Neural progenitor cell (in vitro differentiated cells): ENCODE data around the gene PGM2.

ENCODE experiments used
- CTCF ChIP-seq: fragments of 200-600 bp; sonication (generic); IDR thresholded peaks from 2 replicates; pipeline ENCODE4 v1.5.1; 2017; ENCODE audit warnings: antibody characterized with exemption, mild to moderate bottlenecking
- EZH2 ChIP-seq: fragments of 200-600 bp; sonication (generic); IDR thresholded peaks from 2 replicates; pipeline ENCODE4 v1.6.1; 2017; ENCODE audit warnings: antibody characterized with exemption, mild to moderate bottlenecking, moderate library complexity
- EZH2phosphoT487 ChIP-seq: fragments of 200-600 bp; sonication (generic); IDR thresholded peaks from 2 replicates; pipeline ENCODE4 v1.6.1; 2017; ENCODE audit warnings: antibody characterized with exemption

DNA sequence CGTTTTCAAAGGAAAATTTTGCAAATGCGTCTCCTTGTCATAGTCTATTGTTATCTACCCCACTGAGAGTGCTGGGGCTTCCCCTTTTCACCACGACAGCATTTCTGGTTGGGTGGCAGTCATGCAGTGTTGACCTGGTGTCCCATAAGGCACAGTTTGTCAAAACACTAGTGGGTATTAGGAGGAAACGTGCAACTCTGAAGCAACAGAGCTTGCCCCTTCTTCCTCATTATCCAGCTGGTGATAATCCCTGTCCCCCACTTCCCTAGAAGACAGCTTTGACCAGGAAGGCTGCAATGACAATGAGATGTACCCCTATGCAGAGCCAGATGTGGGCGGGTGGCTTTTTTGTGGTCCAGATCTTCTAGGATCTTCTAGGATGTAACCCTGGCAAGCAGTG is 66.2 kb downstream of the PGM2 start:
- TF ChIP-seq CTCF (no peak), EZH2 (no peak), EZH2phosphoT487 (no peak)
